MV-4-11 (cell line): ENCODE results near the gene BTBD6.
A peak's percentile ranks its signal among the peaks of the same experiment; 100 is the strongest.

Experiments
- DNase-seq: peaks from one replicate; lab custom pipeline; 2025; lab: John Stamatoyannopoulos, UW

The BTBD6 gene

GRCh38 chr14:105248368-105249181 is at the start of gene BTBD6:
Gene BTBD6 (plus strand): TSS chr14:105248533. CDS start chr14:105248712, 179 bp downstream.
- peak; percentile 64 for DNase-seq

- DNase-seq = no peak
Measured at GRCh38 chr14:105198588-105198987, 49.7 kb upstream of the BTBD6 start.

- peak; percentile 24 for DNase-seq
Measured at GRCh38 chr14:105199093-105199492, 49.2 kb upstream of the BTBD6 start.

- DNase-seq = no peak
Measured at GRCh38 chr14:105200074-105200473, 48.3 kb upstream of the BTBD6 start.

GRCh38 chr14:105200641-105201040 is 47.7 kb upstream of the BTBD6 start:
- no peak for DNase-seq

- peak; percentile 56 for DNase-seq
Measured at GRCh38 chr14:105201156-105201924, 47.0 kb upstream of the BTBD6 start.

- DNase-seq = peak; percentile 70
Measured at GRCh38 chr14:105201925-105202513, 46.3 kb upstream of the BTBD6 start.

- peak; percentile 29 for DNase-seq
Measured at GRCh38 chr14:105203057-105203531, 45.2 kb upstream of the BTBD6 start.

GRCh38 chr14:105203701-105204100 is 44.6 kb upstream of the BTBD6 start:
- no peak for DNase-seq

- no peak for DNase-seq
Measured at GRCh38 chr14:105204206-105204930, 44.0 kb upstream of the BTBD6 start.

GRCh38 chr14:105204931-105205672 is 43.2 kb upstream of the BTBD6 start:
- DNase-seq = no peak

GRCh38 chr14:105205673-105206208 is 42.6 kb upstream of the BTBD6 start:
- no peak for DNase-seq

- no peak for DNase-seq
Measured at GRCh38 chr14:105206873-105207272, 41.5 kb upstream of the BTBD6 start.

- DNase-seq = no peak
Measured at GRCh38 chr14:105207460-105207901, 40.9 kb upstream of the BTBD6 start.

- DNase-seq = no peak
Measured at GRCh38 chr14:105207996-105208737, 40.2 kb upstream of the BTBD6 start.

GRCh38 chr14:105208738-105209075 is 39.6 kb upstream of the BTBD6 start:
- DNase-seq = no peak

- DNase-seq = no peak
Measured at GRCh38 chr14:105209091-105209490, 39.2 kb upstream of the BTBD6 start.

- DNase-seq = no peak
Measured at GRCh38 chr14:105209646-105210045, 38.7 kb upstream of the BTBD6 start.

- DNase-seq = no peak
Measured at GRCh38 chr14:105210266-105211025, 37.9 kb upstream of the BTBD6 start.
